Measurements from ENCODE around the gene TMEM109. TPM values are rescaled to one million over a fixed set of nuclear protein-coding genes. Genes with fewer than 3 reads are reported as not detected.

The TMEM109 gene
- total RNA-seq, 2 experiments from 2014 or later: 106 to 121 TPM

GRCh38 chr11:60936467-60937143 is 22.6 kb downstream of the TMEM109 start:
- H3K9me3 Mint-ChIP-seq (ENCODE audit: low read depth): no peaks in the 10 kb centered on the region
- H3K4me3 Mint-ChIP-seq: no peak overlapping the region
- DNase-seq (no peak), ATAC-seq (no peak)
- CTCF ChIA-PET: interaction anchor here (1.0 kb wide), 1 partner anchor 251 kb away, joined by 3 read pairs; no protein-coding TSS in a partner anchor
- H3K4me1 Mint-ChIP-seq: no peaks in the 10 kb centered on the region
- peaks cover 2% of the 10 kb centered on the region for H3K27me3 Mint-ChIP-seq
- no peaks in the 10 kb centered on the region for H3K36me3 Mint-ChIP-seq
- H3K27ac Mint-ChIP-seq: no peak overlapping the region

GRCh38 chr11:60937144-60937527 is 23.2 kb downstream of the TMEM109 start:
- no peaks in the 10 kb centered on the region for H3K36me3 Mint-ChIP-seq
- no peak overlapping the region for H3K4me3 Mint-ChIP-seq
- DNase-seq (no peak), ATAC-seq (no peak)
- peaks cover 2% of the 10 kb centered on the region for H3K4me1 Mint-ChIP-seq
- H3K27ac Mint-ChIP-seq: no peak overlapping the region
- CTCF ChIA-PET: no interaction called here
- no peaks in the 10 kb centered on the region for H3K9me3 Mint-ChIP-seq (ENCODE audit: low read depth)
- H3K27me3 Mint-ChIP-seq: peaks cover 2% of the 10 kb centered on the region

- no peak overlapping the region for H3K27ac Mint-ChIP-seq
- H3K9me3 Mint-ChIP-seq (ENCODE audit: low read depth): no peaks in the 10 kb centered on the region
- ATAC-seq (no peak), DNase-seq (no peak)
- H3K4me1 Mint-ChIP-seq: peaks cover 2% of the 10 kb centered on the region
- CTCF ChIA-PET: no interaction called here
- H3K36me3 Mint-ChIP-seq: no peaks in the 10 kb centered on the region
- no peak overlapping the region for H3K4me3 Mint-ChIP-seq
- H3K27me3 Mint-ChIP-seq: peaks cover 2% of the 10 kb centered on the region
Observed at GRCh38 chr11:60937811-60938210, 23.9 kb downstream of the TMEM109 start.

GRCh38 chr11:60938500-60938899 is 24.5 kb downstream of the TMEM109 start:
- H3K4me1 Mint-ChIP-seq: peaks cover 2% of the 10 kb centered on the region

GRCh38 chr11:60939301-60939700 is 25.3 kb downstream of the TMEM109 start:
- no peak overlapping the region for H3K27ac Mint-ChIP-seq
- H3K9me3 Mint-ChIP-seq (ENCODE audit: low read depth): no peaks in the 10 kb centered on the region
- H3K4me3 Mint-ChIP-seq: no peak overlapping the region
- H3K27me3 Mint-ChIP-seq: peaks cover 2% of the 10 kb centered on the region
- H3K4me1 Mint-ChIP-seq: peaks cover 2% of the 10 kb centered on the region
- CTCF ChIA-PET: interaction anchor here (1.1 to 1.8 kb wide), 3 partner anchors 21 to 190 kb away, joined by 3 to 4 read pairs (median 3); no protein-coding TSS in a partner anchor
- no peaks in the 10 kb centered on the region for H3K36me3 Mint-ChIP-seq
- ATAC-seq (no peak), DNase-seq (no peak)

More at GRCh38 chr11:60938500-60938899, 24.5 kb downstream of the TMEM109 start:
- no peaks in the 10 kb centered on the region for H3K36me3 Mint-ChIP-seq
- no peaks in the 10 kb centered on the region for H3K9me3 Mint-ChIP-seq (ENCODE audit: low read depth)
- no peak overlapping the region for H3K27ac Mint-ChIP-seq
- CTCF ChIA-PET: interaction anchor here (1.2 to 1.8 kb wide), 2 partner anchors 20 to 32 kb away, joined by 3 to 4 read pairs; no protein-coding TSS in a partner anchor
- H3K27me3 Mint-ChIP-seq: peaks cover 2% of the 10 kb centered on the region
- DNase-seq: no peak
- H3K4me3 Mint-ChIP-seq: no peak overlapping the region
- no peak for ATAC-seq

- H3K4me3 Mint-ChIP-seq: no peak overlapping the region
- no peak for ATAC-seq
- CTCF ChIA-PET: interaction anchor here (1.0 to 1.8 kb wide), 5 partner anchors 10 to 189 kb away, joined by 3 to 9 read pairs (median 3); no protein-coding TSS in a partner anchor
- peaks cover 2% of the 10 kb centered on the region for H3K27me3 Mint-ChIP-seq
- H3K36me3 Mint-ChIP-seq: no peaks in the 10 kb centered on the region
- H3K9me3 Mint-ChIP-seq (ENCODE audit: low read depth): no peaks in the 10 kb centered on the region
- no peak for DNase-seq
- H3K4me1 Mint-ChIP-seq: peaks cover 2% of the 10 kb centered on the region
- H3K27ac Mint-ChIP-seq: no peak overlapping the region
Observed at GRCh38 chr11:60939855-60940254, 25.9 kb downstream of the TMEM109 start.

- no peak overlapping the region for H3K27ac Mint-ChIP-seq
- H3K27me3 Mint-ChIP-seq: peaks cover 2% of the 10 kb centered on the region
- ATAC-seq: no peak
- CTCF ChIA-PET: interaction anchor here (1.2 to 1.8 kb wide), 2 partner anchors 8 to 110 kb away, joined by 3 to 9 read pairs; no protein-coding TSS in a partner anchor
- peaks cover 2% of the 10 kb centered on the region for H3K4me1 Mint-ChIP-seq
- H3K36me3 Mint-ChIP-seq: no peaks in the 10 kb centered on the region
- no peaks in the 10 kb centered on the region for H3K9me3 Mint-ChIP-seq (ENCODE audit: low read depth)
- no peak overlapping the region for H3K4me3 Mint-ChIP-seq
- no peak for DNase-seq
Observed at GRCh38 chr11:60941371-60942119, 27.6 kb downstream of the TMEM109 start.

- no peak for DNase-seq
Observed at GRCh38 chr11:60942219-60942618, 28.3 kb downstream of the TMEM109 start.

GRCh38 chr11:60942970-60943565 is 29.1 kb downstream of the TMEM109 start:
- H3K9me3 Mint-ChIP-seq (ENCODE audit: low read depth): no peaks in the 10 kb centered on the region
- H3K27me3 Mint-ChIP-seq: peaks cover 2% of the 10 kb centered on the region
- peaks cover 2% of the 10 kb centered on the region for H3K4me1 Mint-ChIP-seq
- no peak for DNase-seq
- ATAC-seq: no peak
- no peaks in the 10 kb centered on the region for H3K36me3 Mint-ChIP-seq
- no peak overlapping the region for H3K27ac Mint-ChIP-seq
- no peak overlapping the region for H3K4me3 Mint-ChIP-seq
- CTCF ChIA-PET: interaction anchor here (1.2 kb wide), 1 partner anchor 311 kb away, joined by 3 read pairs; no protein-coding TSS in a partner anchor

More at GRCh38 chr11:60942219-60942618, 28.3 kb downstream of the TMEM109 start:
- H3K27me3 Mint-ChIP-seq: peaks cover 2% of the 10 kb centered on the region
- no peak for ATAC-seq
- CTCF ChIA-PET: interaction anchor here (1.2 kb wide), 1 partner anchor 312 kb away, joined by 3 read pairs; no protein-coding TSS in a partner anchor
- no peaks in the 10 kb centered on the region for H3K36me3 Mint-ChIP-seq
- H3K27ac Mint-ChIP-seq: no peak overlapping the region
- H3K9me3 Mint-ChIP-seq (ENCODE audit: low read depth): no peaks in the 10 kb centered on the region
- H3K4me1 Mint-ChIP-seq: peaks cover 2% of the 10 kb centered on the region
- H3K4me3 Mint-ChIP-seq: no peak overlapping the region

GRCh38 chr11:60944490-60945294 is 30.7 kb downstream of the TMEM109 start:
- Mint-ChIP-seq H3K4me3 (no peak overlapping the region), H3K27ac (no peak overlapping the region), H3K27me3 (peaks cover 15% of the 10 kb centered on the region), H3K4me1 (peaks cover 2% of the 10 kb centered on the region), H3K9me3 (ENCODE audit: low read depth) (no peaks in the 10 kb centered on the region), H3K36me3 (no peaks in the 10 kb centered on the region)
- CTCF ChIA-PET: no interaction called here
- DNase-seq (no peak), ATAC-seq (no peak)

GRCh38 chr11:60945295-60945667 is 31.3 kb downstream of the TMEM109 start:
- H3K4me3 Mint-ChIP-seq: no peak overlapping the region
- no peak for ATAC-seq
- H3K27me3 Mint-ChIP-seq: peaks cover 19% of the 10 kb centered on the region
- H3K4me1 Mint-ChIP-seq: peaks cover 2% of the 10 kb centered on the region
- no peaks in the 10 kb centered on the region for H3K9me3 Mint-ChIP-seq (ENCODE audit: low read depth)
- no peaks in the 10 kb centered on the region for H3K36me3 Mint-ChIP-seq
- CTCF ChIA-PET: no interaction called here
- H3K27ac Mint-ChIP-seq: no peak overlapping the region
- DNase-seq: no peak

- DNase-seq: no peak
- H3K27ac Mint-ChIP-seq: no peak overlapping the region
- H3K36me3 Mint-ChIP-seq: no peaks in the 10 kb centered on the region
- H3K9me3 Mint-ChIP-seq (ENCODE audit: low read depth): no peaks in the 10 kb centered on the region
- CTCF ChIA-PET: interaction anchor here (0.6 kb wide), 1 partner anchor 213 kb away, joined by 3 read pairs; no protein-coding TSS in a partner anchor
- H3K4me3 Mint-ChIP-seq: no peak overlapping the region
- H3K27me3 Mint-ChIP-seq: peaks cover 26% of the 10 kb centered on the region
- ATAC-seq: no peak
- peaks cover 4% of the 10 kb centered on the region for H3K4me1 Mint-ChIP-seq
Observed at GRCh38 chr11:60946601-60947264, 32.8 kb downstream of the TMEM109 start.
